GM15510 (cell line): Measurements from ENCODE around the gene ARHGAP26.

Experiments used
- POLR2A ChIP-seq: IDR thresholded peaks from 3 replicates; pipeline ENCODE4 v1.6.1; 2011; ENCODE audit warnings: borderline replicate concordance; ENCODE audit not compliant: insufficient read length; ENCODE audit errors: extremely low read depth

ARHGAP26 gene

DNA sequence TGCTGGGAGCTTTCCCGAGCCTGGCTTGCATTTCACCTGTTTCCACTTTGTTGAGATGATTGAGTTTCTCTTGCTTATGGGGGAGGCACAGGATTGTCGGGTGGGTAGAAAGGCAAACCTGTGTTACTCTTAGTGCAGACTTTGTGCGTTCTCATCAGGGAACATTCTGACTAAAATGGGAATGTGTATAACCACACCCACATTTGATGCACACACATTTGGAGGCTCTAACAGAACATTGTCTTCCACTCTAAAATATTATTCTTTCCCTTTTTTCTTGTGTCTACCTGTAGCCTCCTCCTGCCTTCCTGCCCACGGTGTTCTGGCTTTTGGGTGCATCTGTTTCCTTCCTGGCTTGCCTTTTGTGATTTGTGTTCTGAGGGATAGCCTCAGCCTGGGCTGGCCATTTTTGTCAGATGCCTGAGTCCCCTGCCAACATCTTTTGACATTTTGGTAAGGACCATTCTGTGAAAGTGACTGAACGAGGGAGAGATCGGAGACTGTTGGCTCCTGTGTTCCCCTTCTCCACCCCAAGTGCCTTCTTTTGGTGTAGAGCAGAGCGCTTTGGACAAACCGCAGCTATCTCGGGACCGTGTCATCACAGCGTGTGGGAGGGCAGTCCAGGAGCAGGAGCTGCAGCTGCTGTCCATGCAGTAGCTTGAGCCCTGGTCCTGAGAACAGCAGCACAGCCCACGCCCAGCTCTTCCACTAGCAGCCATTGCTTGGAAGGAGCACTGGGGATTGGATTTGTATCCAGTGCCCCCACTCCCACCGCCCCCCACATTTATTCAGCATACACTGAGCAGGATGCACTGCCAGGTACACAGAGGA is 101.4 kb downstream of the ARHGAP26 start:
- no peak for TF ChIP-seq POLR2A

DNA sequence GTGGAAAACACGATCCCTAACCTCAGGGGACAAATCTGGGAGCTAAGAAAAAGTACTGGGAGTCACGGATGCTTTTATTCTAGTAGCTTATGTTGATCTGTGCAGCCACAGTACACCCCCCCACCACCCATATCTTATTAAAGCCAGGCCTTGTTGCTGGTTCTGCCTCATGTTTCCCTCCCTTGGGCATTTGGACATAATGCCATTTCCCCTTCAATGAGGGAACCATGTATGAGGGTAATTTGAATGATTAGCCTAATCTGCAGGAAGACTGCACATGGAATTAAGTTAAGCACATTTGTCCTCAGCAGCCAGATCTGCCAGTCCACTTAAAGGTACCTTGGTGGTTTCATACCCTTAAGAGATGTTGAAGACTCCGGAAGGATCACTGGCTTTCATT is 102.0 kb downstream of the ARHGAP26 start:
- no peak for TF ChIP-seq POLR2A

DNA sequence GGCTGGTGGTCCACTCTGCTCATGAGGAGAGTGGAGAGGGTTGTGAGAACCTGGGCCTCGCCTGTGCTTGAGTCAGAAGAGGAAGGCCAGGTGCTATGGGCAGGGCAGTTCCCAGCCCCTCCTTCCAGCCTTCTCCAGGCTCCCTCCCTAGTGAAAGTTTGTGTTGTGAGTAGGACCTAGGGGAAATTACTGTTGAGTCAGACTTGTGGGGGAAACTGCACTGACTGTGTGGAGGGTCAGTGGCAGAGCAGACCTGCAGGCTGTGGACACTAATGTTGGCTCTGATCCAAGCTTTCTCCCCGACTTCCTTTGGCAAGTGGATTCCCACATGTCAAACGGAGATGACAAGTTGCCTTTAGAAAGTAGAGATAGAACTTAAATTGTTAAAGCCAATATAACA is 102.6 kb downstream of the ARHGAP26 start:
- TF ChIP-seq POLR2A: no peak

DNA sequence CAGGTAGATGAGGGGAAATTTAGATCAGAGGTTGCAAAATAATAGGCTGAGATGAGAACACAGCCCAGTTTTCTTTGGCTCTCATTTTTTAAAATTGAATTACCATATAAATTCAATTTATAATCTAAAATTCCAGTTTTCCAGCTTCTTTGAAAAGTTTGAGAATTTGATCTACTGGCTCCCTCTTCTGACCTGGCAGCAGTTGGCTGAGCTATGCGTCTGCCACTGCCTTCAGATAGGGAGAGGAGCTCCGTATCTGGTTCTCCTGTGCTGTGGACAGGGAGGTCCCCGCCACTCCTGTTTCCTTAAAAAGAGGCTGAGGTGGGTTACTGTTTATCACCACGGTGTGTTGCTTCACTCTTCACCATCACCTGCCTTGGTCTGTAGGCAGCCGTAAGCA is 103.7 kb downstream of the ARHGAP26 start:
- TF ChIP-seq POLR2A: no peak

DNA sequence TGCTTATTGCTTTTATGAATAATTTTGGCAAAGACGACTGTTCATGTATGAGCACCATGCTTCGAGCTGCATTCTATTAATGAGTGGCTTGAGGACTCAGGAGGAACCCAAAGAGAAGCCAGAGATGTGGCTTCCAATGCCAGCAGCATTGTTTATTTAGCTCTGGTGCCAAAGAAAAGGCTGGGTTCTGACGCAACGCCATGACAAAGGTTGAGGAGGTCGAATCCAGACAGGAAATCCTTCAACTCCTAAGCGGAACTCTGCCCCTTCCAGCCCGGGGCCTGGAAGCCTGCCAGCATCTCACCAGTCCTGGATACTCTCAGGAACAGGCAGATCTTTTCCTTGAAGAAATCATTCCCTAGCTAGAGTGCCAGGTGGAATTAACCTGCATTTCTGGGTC is 104.4 kb downstream of the ARHGAP26 start:
- TF ChIP-seq POLR2A: no peak

DNA sequence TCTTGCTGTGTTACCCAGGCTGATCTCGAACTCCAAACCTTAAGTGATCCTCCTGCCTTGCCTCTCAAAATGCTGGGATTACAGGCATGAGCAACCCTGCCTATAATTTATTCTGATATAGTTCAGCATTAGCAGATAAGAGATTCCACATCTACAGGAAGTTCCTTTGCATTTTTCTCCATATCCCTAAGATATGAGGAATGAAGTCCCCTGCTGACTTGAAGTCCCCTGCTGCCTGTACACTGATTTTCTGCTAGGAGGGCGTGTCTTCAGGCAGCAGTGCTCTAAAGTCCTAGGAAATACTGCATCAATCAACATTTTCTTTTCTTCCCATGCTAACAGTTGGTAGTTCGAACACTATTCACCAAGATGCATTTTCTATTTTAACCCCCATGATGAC is 105.8 kb downstream of the ARHGAP26 start:
- TF ChIP-seq POLR2A: no peak

DNA sequence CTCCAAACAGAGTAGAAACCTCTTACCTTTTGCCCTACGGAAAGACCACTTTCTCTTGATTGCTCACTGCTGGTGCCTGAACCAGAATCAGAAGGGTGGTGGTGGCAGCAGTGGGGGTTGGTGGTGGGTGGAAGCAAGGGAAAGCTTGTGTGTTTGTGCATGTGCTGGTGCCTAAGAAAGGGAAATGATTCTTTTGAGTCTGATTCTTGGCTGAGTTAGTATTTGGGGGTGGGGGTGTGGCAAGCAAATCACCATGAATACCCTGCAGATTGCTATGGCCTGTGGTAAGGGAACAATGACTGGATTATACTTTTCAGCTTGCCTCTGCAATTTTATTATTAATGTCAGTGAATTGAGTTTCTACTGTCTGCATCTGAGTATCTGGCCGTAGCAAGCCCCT is 106.6 kb downstream of the ARHGAP26 start:
- TF ChIP-seq POLR2A: no peak

DNA sequence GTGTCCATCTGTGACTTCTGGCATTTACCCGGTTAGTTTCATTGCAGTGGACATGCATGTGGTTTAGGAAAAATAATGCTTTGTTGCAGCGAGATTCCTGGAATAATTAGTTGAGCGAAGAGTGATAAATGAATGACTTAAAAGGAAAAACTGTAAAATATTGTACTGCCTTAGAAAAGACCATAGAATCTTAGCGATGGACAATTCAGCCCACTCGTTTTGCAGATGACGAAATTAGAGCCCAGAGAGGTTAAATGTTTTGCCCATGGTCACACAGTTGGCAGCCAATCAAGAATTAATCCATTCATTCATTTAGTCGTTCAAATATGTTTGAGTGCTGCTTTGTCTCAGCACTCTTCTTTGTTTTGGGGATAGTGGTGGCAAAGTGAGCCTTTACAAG is 107.9 kb downstream of the ARHGAP26 start:
- no peak for TF ChIP-seq POLR2A

DNA sequence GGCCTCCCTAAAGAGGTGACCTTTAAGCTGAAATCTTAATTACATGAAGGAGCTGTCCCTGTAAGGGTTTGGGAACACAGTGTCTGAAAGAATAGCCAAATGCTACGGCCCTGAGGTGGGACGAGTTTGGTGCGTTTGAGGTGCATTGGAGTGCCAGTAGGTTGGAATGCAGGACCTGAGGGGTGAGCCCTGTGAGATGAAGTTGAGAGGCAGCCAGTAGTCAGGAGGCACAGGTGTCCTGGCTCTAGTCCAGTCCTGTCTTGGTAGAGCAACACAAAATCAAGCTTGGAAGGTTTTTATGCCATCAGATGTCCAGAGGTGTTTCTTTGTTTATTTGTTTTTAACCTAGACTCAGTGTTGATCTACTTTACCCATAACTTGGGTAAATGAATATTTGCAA is 108.5 kb downstream of the ARHGAP26 start:
- TF ChIP-seq POLR2A: no peak

DNA sequence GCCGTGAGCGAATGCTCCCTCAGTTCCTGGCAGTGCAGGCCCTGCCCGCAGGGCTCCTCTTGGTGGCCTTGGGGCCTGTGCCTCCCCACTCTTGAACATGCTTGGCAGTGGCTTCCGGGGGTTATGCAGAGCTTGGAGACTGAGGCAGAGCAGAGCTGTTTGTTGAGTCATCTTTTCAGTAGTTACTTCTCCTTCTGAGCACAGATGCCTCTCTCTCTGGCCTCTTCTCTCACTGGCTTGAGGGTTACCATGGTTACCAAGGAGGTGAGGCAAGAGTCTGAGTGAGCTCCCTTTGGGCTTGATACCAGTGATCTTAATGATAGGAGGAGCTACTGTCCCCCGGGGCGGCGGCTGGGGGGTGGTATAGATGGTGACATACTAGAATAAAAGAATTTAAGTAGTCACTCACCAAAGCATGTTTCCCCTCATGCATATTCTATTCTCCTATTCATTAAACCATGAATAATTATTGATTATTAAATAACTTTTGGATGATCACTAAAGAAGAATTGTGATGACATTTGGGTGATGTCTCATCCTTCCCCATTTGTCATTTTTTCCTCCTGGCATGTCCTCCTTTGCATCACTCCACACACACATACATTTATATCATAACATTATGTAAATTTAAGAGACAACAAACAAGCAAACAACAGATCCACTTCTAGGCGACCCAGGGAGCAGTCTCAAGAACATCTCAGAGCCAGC is 111.1 kb downstream of the ARHGAP26 start:
- no peak for TF ChIP-seq POLR2A

DNA sequence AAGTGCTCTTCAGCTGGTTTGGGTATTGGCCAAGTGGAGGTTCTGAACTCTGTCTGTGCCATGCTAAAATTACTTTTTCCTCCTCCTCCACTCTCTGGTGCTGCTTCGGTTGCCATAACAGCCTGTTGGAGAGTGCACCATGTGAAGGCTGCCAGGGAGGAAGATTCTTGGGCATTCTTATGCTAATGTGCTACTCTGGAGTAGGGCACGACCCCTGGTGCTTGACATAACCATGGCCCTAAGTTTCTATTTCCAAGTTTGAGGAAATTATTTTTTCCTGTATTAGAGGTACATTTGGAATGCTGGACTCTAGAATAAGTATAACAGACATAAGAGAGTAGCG is 111.6 kb downstream of the ARHGAP26 start:
- no peak for TF ChIP-seq POLR2A

DNA sequence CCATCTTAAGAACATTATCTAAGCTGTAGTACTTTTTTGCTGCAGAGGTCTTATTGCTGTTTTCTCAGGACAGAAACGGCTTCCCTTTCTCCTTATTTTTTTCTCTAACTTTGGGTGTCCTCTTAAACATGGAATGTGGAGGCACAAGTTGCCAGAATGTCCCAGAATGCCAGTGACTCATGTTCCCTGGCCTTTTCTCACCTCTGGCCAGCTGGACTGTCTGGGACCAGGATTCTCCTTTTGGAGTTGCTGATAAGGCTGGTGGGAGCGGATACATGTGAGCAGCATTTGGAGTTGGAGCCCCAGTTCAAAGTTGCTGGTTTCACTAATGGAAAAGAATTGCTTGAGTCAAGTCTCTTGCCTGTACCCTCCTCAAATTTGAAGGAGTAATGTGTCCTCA is 112.8 kb downstream of the ARHGAP26 start:
- TF ChIP-seq POLR2A: no peak

DNA sequence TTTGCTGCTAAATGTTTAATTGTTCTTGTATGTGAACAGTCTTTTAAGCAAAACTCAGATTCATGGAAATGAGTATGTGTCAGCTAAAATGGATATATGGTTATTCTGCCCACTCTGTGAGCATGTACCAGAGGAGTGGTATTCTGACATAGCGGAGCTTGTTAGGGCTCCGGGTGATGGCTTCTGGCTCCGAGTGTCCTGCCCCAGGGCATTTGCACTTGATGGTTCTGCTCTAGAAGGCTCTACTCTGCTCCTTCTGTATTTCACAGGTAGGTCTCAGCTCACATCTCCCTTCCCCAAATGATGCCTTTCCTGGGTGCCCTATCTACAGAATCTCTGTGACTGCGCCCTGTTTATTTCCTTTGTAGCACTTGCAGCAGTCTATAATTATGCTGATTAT is 113.3 kb downstream of the ARHGAP26 start:
- TF ChIP-seq POLR2A: no peak

DNA sequence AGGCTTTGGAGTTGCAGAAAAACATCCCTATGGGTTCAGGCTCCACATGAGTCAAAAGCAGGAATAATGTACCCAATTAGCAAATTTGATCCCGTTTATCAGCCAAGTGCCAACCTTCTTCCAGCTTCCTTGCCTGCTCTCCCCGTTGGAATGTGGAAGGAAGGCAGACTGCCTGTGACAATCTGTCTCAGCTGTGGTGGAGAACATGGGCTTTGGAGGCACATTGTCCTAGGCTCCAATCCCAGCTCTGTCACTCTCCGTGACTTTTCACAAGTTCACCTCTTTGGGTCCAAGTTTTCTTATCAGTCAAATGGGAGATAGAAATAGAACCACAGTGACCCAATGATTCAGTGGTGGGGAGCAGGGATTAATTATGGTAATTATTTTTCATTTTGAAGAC is 113.9 kb downstream of the ARHGAP26 start:
- TF ChIP-seq POLR2A: no peak

DNA sequence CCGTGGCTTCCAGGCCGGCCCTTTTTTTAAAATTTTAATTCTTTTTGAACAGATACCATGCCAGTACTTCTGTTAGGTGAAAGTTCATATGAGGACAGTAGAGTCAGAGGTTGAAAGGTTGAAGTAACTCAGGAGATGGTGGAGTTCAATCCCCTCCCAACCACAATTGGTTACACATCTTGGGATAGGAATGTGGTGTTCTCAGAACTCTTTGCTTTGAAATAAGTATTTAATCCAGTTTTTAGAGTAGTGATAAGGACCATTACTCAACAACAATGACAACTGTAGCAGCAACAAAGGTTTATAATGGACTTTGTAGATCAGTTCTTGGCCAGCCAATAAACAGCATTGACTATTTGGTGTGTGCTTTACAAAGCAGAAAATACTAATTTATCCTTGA is 116.0 kb downstream of the ARHGAP26 start:
- TF ChIP-seq POLR2A: no peak

DNA sequence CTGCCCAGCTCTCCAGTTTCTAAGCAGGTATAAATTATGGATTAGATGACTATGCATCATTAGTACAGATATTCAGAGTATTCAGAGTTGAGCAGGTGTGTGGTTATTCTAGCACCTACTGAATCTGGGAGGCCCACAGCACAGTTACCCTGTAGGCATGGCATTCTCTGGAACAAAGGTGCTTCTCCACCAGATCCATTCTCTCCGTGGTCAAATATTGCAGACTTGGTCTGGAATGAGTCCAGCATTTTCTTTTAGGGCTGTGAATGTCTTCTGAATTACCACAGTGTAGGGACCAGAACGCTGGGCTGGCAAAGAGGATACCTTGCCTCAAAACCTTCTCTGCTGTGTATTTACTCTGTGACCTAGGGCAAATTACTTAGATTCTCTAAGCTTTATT is 116.8 kb downstream of the ARHGAP26 start:
- no peak for TF ChIP-seq POLR2A
